Suprapubic skin (tissue), 4 donors: ENCODE results near the gene LPP. TPM values are rescaled to one million over a fixed set of nuclear protein-coding genes. Genes with fewer than 3 reads are reported as not detected.

Source experiments
- DNase-seq, 2 donors: peaks; one replicate each; pipeline ENCODE4 v3.0.0-alpha.2; 2019; ENCODE audit warnings: low spot score in 2 of 2
- H3K27ac ChIP-seq: fragments of 200-600 bp; sonication (generic); one replicate; pipeline ENCODE4 v1.5.1; 2019
- H3K27me3 ChIP-seq: fragments of 200-600 bp; sonication (generic); one replicate; pipeline ENCODE4 v1.5.1; 2019
- H3K36me3 ChIP-seq: fragments of 200-600 bp; sonication (generic); one replicate; pipeline ENCODE4 v1.5.1; 2019
- H3K4me1 ChIP-seq: fragments of 200-600 bp; sonication (generic); one replicate; pipeline ENCODE4 v1.5.1; 2019
- H3K4me3 ChIP-seq: fragments of 200-600 bp; sonication (generic); one replicate; pipeline ENCODE4 v1.5.1; 2019; ENCODE audit warnings: mild to moderate bottlenecking
- H3K9me3 ChIP-seq: fragments of 200-600 bp; sonication (generic); one replicate; pipeline ENCODE4 v1.5.1; 2019
- CTCF ChIP-seq, 2 donors: fragments of 200-600 bp in 1 of 2; fragments of 450-650 bp in 1 of 2; sonication (generic) in 1 of 2; IDR thresholded peaks; one replicate each; pipeline ENCODE4 v1.5.1; 2016 to 2019; ENCODE audit warnings: antibody characterized with exemption in 2 of 2, mild to moderate bottlenecking in 1 of 2, moderate library complexity in 1 of 2
- EP300 ChIP-seq: sonication (generic); formaldehyde crosslinking; IDR thresholded peaks from one replicate; pipeline ENCODE4 v1.6.1; 2017; ENCODE audit warnings: antibody characterized with exemption
- POLR2A ChIP-seq, 2 donors: fragments of 450-650 bp; IDR thresholded peaks; one replicate each; pipeline ENCODE4 v1.6.1; 2017; ENCODE audit warnings: antibody characterized with exemption in 2 of 2, mild to moderate bottlenecking in 2 of 2, moderate library complexity in 2 of 2
- POLR2AphosphoS5 ChIP-seq, 3 donors: sonication (generic); formaldehyde crosslinking; IDR thresholded peaks; one replicate each; pipeline ENCODE4 v1.6.1; 2017; ENCODE audit warnings: antibody characterized with exemption in 3 of 3
- WGBS: methylation state at CpG from one replicate; pipeline ENCODE4 v1.1.5; 2018; 5-methylcytosine and 5-hydroxymethylcytosine counted together
- total RNA-seq, 4 donors: library from RNA; depleted of rRNA; stranded (reverse); fragments of >200 nt; gene quantifications; one replicate each; pipeline ENCODE4 v1.1.0, GENCODE V29; 2016

Gene LPP
- total RNA-seq, 4 donors from 2014 or later, result 56.8 to 127 (median 84.2) TPM

DNA sequence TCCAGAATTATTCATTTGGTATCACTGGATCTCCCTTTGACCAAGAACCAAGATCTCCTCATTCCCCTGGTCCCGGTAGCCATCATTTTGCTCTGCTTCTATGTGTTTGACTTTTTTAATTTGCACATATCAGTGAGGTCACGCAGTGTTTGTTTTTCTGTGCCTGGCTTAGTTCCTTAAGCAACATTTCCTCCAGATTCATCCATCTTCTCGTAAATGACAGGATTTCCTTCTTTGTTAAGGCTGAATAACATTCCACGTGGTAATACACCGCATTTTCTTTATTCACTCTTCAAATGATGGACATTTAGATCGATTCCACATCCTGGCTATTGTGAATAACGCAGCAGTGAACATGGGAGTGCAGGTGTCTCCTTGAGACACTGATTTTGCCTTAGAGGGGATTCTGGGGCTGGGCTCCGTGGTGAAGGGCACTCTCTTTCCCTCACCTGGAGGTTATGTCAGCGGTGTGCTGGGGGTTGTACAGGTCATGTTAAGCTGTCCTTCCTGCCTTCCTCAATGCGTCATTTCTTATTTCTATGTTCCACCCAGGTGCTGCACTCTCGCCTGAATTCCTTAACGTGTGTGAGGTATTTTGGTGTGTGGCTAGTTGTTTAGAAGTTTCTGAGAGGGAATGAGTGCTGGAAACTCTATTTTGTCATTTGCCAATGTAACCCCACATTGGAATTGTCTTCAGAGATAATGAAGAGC is 212.2 kb downstream of the LPP start:
- WGBS, result 81% methylated on average over 12 of the region's 12 CpGs
- no peak overlapping the region for H3K27ac ChIP-seq
- DNase-seq, result no peak

DNA sequence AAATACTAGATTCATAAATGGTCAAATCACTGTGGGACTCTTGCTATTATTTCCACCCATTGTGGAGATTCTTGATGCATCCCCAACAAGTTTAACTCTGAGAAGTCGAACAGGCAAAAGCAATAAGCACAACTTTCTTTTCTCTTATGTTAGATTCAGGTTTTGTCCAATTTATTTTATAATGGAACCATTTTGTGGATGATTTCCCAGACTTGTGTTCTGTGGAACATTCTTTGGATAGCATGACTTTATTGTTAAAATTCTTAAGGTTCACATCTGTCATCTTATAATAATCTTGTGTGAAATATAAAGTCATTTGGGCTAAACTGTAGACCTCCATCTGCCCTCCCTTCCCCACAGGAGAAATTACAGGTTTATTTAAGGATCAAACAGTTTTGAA is 213.7 kb downstream of the LPP start:
- WGBS, result 80% methylated on average over 1 of the region's 1 CpG
- TF ChIP-seq POLR2A (IDR thresholded peaks at IDR 0.05) (no peak), POLR2AphosphoS5 (IDR thresholded peaks at IDR 0.05) (no peak), EP300 (no peak), CTCF (IDR thresholded peaks at IDR 0.05) (no peak)
- Histone ChIP-seq H3K4me1 (peaks cover 6% of the 10 kb centered on the region), H3K27me3 (no peaks in the 10 kb centered on the region), H3K9me3 (no peaks in the 10 kb centered on the region), H3K4me3 (no peak overlapping the region), H3K36me3 (no peaks in the 10 kb centered on the region), H3K27ac (no peak overlapping the region)
- no peak for DNase-seq

More for the DNA sequence above, 212.2 kb downstream of the LPP start:
- no peaks in the 10 kb centered on the region for H3K9me3 ChIP-seq
- H3K27me3 ChIP-seq, result no peaks in the 10 kb centered on the region
- H3K36me3 ChIP-seq, result no peaks in the 10 kb centered on the region
- no peak overlapping the region for H3K4me3 ChIP-seq
- TF ChIP-seq CTCF (IDR thresholded peaks at IDR 0.05) (no peak), POLR2A (IDR thresholded peaks at IDR 0.05) (no peak), POLR2AphosphoS5 (IDR thresholded peaks at IDR 0.05) (no peak), EP300 (no peak)
- H3K4me1 ChIP-seq, result peaks cover 9% of the 10 kb centered on the region

DNA sequence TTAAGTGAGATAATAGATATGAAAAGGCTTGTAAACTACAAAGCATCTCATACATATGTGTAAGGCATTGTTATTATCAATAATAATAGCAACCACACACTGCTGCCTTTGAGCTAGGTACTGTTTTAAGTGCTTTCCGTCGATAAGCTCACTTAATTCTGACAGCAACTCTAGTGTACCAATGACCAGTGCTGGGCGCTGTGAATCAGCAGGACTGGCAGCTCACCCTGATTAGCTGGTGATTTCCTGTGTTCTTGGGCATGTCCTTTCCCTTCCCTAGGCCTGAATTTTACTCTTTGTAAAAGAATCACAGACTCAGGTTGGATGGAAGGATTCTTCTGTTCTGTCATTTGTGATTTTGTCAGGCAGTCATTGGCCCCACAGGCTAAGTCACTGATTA is 215.6 kb downstream of the LPP start:
- Histone ChIP-seq H3K9me3 (no peaks in the 10 kb centered on the region), H3K27me3 (no peaks in the 10 kb centered on the region), H3K4me3 (no peak overlapping the region), H3K27ac (no peak overlapping the region), H3K4me1 (peaks cover 6% of the 10 kb centered on the region), H3K36me3 (no peaks in the 10 kb centered on the region)
- WGBS, result 100% methylated on average over 3 of the region's 3 CpGs
- TF ChIP-seq POLR2A (IDR thresholded peaks at IDR 0.05), result no peak
- no peak for TF ChIP-seq CTCF (IDR thresholded peaks at IDR 0.05)
- DNase-seq, result no peak

GRCh38 chr3:188370081-188370830 is 216.3 kb downstream of the LPP start:
- WGBS, result 89% methylated on average over 15 of the region's 15 CpGs
- Histone ChIP-seq H3K36me3 (no peaks in the 10 kb centered on the region), H3K4me3 (no peak overlapping the region), H3K27ac (no peak overlapping the region), H3K27me3 (no peaks in the 10 kb centered on the region), H3K4me1 (peaks cover 6% of the 10 kb centered on the region), H3K9me3 (no peaks in the 10 kb centered on the region)
- DNase-seq, result no peak
- no peak for TF ChIP-seq POLR2A (IDR thresholded peaks at IDR 0.05)

GRCh38 chr3:188378786-188379185 is 224.8 kb downstream of the LPP start:
- WGBS, result 94% methylated on average over 4 of the region's 4 CpGs

More at GRCh38 chr3:188378786-188379185, 224.8 kb downstream of the LPP start:
- Histone ChIP-seq H3K36me3 (no peaks in the 10 kb centered on the region), H3K27ac (no peak overlapping the region), H3K9me3 (no peaks in the 10 kb centered on the region), H3K4me3 (no peak overlapping the region), H3K27me3 (no peaks in the 10 kb centered on the region), H3K4me1 (no peaks in the 10 kb centered on the region)
- TF ChIP-seq POLR2AphosphoS5 (IDR thresholded peaks at IDR 0.05) (no peak), EP300 (no peak), CTCF (IDR thresholded peaks at IDR 0.05) (no peak), POLR2A (IDR thresholded peaks at IDR 0.05) (no peak)
- no peak for DNase-seq
